Astrocyte (in vitro differentiated cells and primary cell): Measurements from ENCODE around the gene FAM167B. TPM values are rescaled to one million over a fixed set of nuclear protein-coding genes. Genes with fewer than 3 reads are reported as not detected.
A peak's percentile ranks its signal among the peaks of the same experiment; 100 is the strongest.

Source experiments
- DNase-seq: peaks from one replicate; pipeline ENCODE4 v3.0.0-alpha.2; 2010; ENCODE audit warnings: low read depth
- FAIRE-seq: peaks from 2 replicates; lab custom pipeline; 2011; peaks lifted over from hg19 to GRCh38; lab: Jason Lieb, UNC
- H2AFZ ChIP-seq: 2 replicates; pipeline ENCODE4 v1.6.0; 2012; ENCODE audit warnings: low read depth, low read length, inconsistent platforms
- H3K27ac ChIP-seq: 2 replicates; pipeline ENCODE4 v1.5.1; 2011; ENCODE audit warnings: low read depth, low read length, inconsistent platforms
- H3K27me3 ChIP-seq: 2 replicates; pipeline ENCODE4 v1.6.0; 2011; ENCODE audit warnings: low read length, inconsistent platforms; ENCODE audit not compliant: insufficient read depth
- H3K36me3 ChIP-seq: 2 replicates; pipeline ENCODE4 v1.5.1; 2011; ENCODE audit warnings: low read length, inconsistent platforms; ENCODE audit not compliant: insufficient read depth
- H3K4me1 ChIP-seq: 2 replicates; pipeline ENCODE4 v1.5.1; 2011; ENCODE audit warnings: low read length, inconsistent platforms; ENCODE audit not compliant: insufficient read depth
- H3K4me2 ChIP-seq: 2 replicates; pipeline ENCODE4 v1.6.0; 2012; ENCODE audit warnings: low read length, inconsistent platforms
- H3K4me3 ChIP-seq: 2 replicates; pipeline ENCODE4 v1.5.1; 2011; ENCODE audit warnings: low read depth, mild to moderate bottlenecking, low read length, inconsistent platforms; ENCODE audit not compliant: insufficient read depth
- H3K79me2 ChIP-seq: 2 replicates; pipeline ENCODE4 v1.6.0; 2012; ENCODE audit warnings: mild to moderate bottlenecking, low read length, inconsistent platforms; ENCODE audit not compliant: insufficient read depth
- H3K9ac ChIP-seq: 2 replicates; pipeline ENCODE4 v1.6.0; 2012; ENCODE audit warnings: mild to moderate bottlenecking, low read length, inconsistent platforms
- H3K9me3 ChIP-seq: 2 replicates; pipeline ENCODE4 v1.5.1; 2012; ENCODE audit warnings: low read depth, mild to moderate bottlenecking, low read length, inconsistent platforms; ENCODE audit not compliant: insufficient read depth
- H4K20me1 ChIP-seq: 2 replicates; pipeline ENCODE4 v1.6.0; 2012; ENCODE audit warnings: low read length, inconsistent platforms; ENCODE audit not compliant: insufficient read depth
- H3K27ac Mint-ChIP-seq: one replicate; pipeline ENCODE4 v1.8.0; 2021; ENCODE audit warnings: mild to moderate bottlenecking, mixed read lengths; ENCODE audit not compliant: unreplicated experiment
- H3K27me3 Mint-ChIP-seq: one replicate; pipeline ENCODE4 v1.8.0; 2021; ENCODE audit warnings: low read depth, mixed read lengths; ENCODE audit not compliant: unreplicated experiment
- H3K36me3 Mint-ChIP-seq: one replicate; pipeline ENCODE4 v1.8.0; 2021; ENCODE audit warnings: low read depth, mixed read lengths; ENCODE audit not compliant: unreplicated experiment
- H3K4me1 Mint-ChIP-seq: one replicate; pipeline ENCODE4 v1.8.0; 2021; ENCODE audit warnings: low read depth, mixed read lengths; ENCODE audit not compliant: unreplicated experiment
- H3K4me3 Mint-ChIP-seq: one replicate; pipeline ENCODE4 v1.8.0; 2021; ENCODE audit warnings: mild to moderate bottlenecking, moderate library complexity, mixed read lengths; ENCODE audit not compliant: unreplicated experiment
- H3K9me3 Mint-ChIP-seq: one replicate; pipeline ENCODE4 v1.8.0; 2021; ENCODE audit warnings: mild to moderate bottlenecking, mixed read lengths; ENCODE audit not compliant: unreplicated experiment
- CTCF ChIP-seq: IDR thresholded peaks from 2 replicates; pipeline ENCODE4 v1.5.1; 2011; ENCODE audit warnings: low read depth, mild to moderate bottlenecking, inconsistent platforms, low read length, moderate library complexity; ENCODE audit not compliant: insufficient read depth
- EZH2 ChIP-seq: IDR thresholded peaks from 2 replicates; pipeline ENCODE4 v1.6.1; 2012; ENCODE audit warnings: mild to moderate bottlenecking, low read length, inconsistent platforms; ENCODE audit not compliant: insufficient read depth
- total RNA-seq: library from RNA; stranded (reverse); gene quantifications from 2 replicates; pipeline ENCODE4 v1.2.1, GENCODE V29; 2021

The FAM167B gene
- total RNA-seq, 1 donor from 2014 or later = 0.64 TPM

DNA sequence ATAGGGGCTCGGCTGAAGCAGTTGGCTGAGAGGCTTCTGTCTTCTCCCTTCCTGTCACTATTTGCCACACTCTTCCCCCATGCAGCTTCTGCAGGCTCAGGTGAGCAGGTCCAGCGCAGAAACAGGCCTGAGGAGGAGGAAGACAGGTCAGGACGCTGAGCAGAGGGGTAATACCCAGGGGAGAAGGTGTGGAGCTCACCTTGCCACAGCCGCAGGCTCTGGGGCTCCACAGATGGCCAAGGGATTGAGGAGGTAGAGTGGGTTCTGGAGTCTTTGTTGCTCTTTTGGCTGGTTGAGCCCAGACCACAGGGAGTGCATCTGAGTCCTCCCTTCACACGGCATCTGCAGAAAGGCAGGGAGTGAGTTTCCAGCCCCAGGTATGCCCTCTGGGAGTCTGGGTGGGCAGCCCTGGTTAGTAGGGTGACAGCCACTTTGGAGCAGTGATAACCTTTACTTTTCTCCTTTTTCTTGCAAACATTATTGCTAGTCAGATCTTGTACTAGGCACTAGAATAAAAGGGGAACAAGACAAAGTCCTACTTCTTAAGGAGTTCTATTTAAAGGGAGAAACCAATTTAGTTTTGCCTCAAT lies 15.1 kb upstream of the FAM167B start:
- H3K4me1 Mint-ChIP-seq = peaks cover 7% of the 10 kb centered on the region
- no peaks in the 10 kb centered on the region for H3K27me3 Mint-ChIP-seq
- peaks cover 7% of the 10 kb centered on the region for H4K20me1 ChIP-seq
- H2AFZ ChIP-seq = no peak overlapping the region
- peaks cover 12% of the 10 kb centered on the region for H3K4me1 ChIP-seq
- H3K79me2 ChIP-seq = no peaks in the 10 kb centered on the region
- DNase-seq (no peak), FAIRE-seq (no peak)
- H3K4me3 Mint-ChIP-seq = no peak overlapping the region
- no peak for TF ChIP-seq EZH2
- no peak for TF ChIP-seq CTCF
- H3K36me3 Mint-ChIP-seq = peaks cover 22% of the 10 kb centered on the region
- no peaks in the 10 kb centered on the region for H3K9me3 Mint-ChIP-seq
- peaks cover 27% of the 10 kb centered on the region for H3K36me3 ChIP-seq
- no peak overlapping the region for H3K27ac Mint-ChIP-seq
- H3K27me3 ChIP-seq = no peaks in the 10 kb centered on the region
- H3K9me3 ChIP-seq = no peaks in the 10 kb centered on the region
- H3K9ac ChIP-seq = no peak overlapping the region
- no peak overlapping the region for H3K4me2 ChIP-seq
- no peak overlapping the region for H3K4me3 ChIP-seq
- H3K27ac ChIP-seq = no peak overlapping the region

DNA sequence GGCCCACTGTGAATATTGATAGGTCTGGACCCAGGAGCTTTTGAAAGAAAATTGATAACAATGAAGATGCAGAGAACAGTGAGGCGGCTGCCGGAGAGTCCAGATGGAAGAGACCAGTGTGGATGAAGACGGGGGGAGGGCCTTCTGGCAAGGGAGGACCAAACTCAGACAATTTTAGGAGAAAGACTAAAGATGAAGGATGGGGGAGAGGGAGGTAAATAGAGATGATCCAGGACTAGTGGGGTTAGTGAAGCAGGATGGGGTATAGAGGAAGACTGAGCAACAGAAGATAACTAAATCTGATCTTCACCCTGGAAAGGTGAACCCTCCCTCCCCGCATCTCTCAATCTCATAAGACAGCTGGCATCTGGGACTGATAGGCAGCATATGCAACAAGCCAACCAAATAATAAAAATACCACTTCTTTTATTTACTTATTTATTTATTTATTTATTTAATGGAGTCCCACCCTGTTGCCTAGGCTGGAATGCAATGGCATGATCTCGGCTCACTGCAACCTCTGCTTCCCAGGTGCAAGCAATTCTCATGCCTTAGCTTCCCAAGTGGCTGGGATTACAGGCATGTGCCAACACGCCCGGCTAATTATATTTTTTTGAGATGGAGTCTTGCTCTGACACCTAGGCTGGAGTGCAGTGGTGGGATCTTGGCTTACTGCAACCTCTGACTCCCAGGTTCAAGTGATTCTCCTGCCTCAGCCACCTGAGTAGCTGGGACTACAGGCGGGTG lies 14.3 kb upstream of the FAM167B start:
- Histone ChIP-seq H3K9me3 (no peaks in the 10 kb centered on the region), H3K9ac (no peak overlapping the region), H4K20me1 (peaks cover 6% of the 10 kb centered on the region), H2AFZ (no peak overlapping the region), H3K4me1 (peaks cover 12% of the 10 kb centered on the region), H3K27ac (no peak overlapping the region), H3K27me3 (no peaks in the 10 kb centered on the region), H3K79me2 (no peaks in the 10 kb centered on the region), H3K36me3 (peaks cover 22% of the 10 kb centered on the region), H3K4me3 (no peak overlapping the region), H3K4me2 (no peak overlapping the region)
- Mint-ChIP-seq H3K27ac (peak overlapping the region; percentile 36), H3K9me3 (no peaks in the 10 kb centered on the region), H3K4me1 (peaks cover 7% of the 10 kb centered on the region), H3K27me3 (no peaks in the 10 kb centered on the region), H3K4me3 (no peak overlapping the region), H3K36me3 (peaks cover 21% of the 10 kb centered on the region)
- FAIRE-seq (no peak), DNase-seq (no peak)
- TF ChIP-seq EZH2 = no peak

GRCh38 chr1:32234792-32235191 lies 12.2 kb upstream of the FAM167B start:
- H3K36me3 ChIP-seq = peaks cover 11% of the 10 kb centered on the region
- H3K9me3 ChIP-seq = no peaks in the 10 kb centered on the region
- H3K4me1 Mint-ChIP-seq = peaks cover 7% of the 10 kb centered on the region
- no peak overlapping the region for H3K4me3 Mint-ChIP-seq
- no peak overlapping the region for H3K4me2 ChIP-seq
- DNase-seq = no peak
- no peaks in the 10 kb centered on the region for H4K20me1 ChIP-seq
- no peak overlapping the region for H3K27ac Mint-ChIP-seq
- H3K4me1 ChIP-seq = peaks cover 12% of the 10 kb centered on the region
- FAIRE-seq = no peak
- peak overlapping the region; percentile 91 for H3K27ac ChIP-seq
- no peaks in the 10 kb centered on the region for H3K27me3 ChIP-seq
- no peaks in the 10 kb centered on the region for H3K27me3 Mint-ChIP-seq
- H3K9me3 Mint-ChIP-seq = no peaks in the 10 kb centered on the region
- TF ChIP-seq EZH2 (no peak), CTCF (no peak)
- H3K36me3 Mint-ChIP-seq = peaks cover 8% of the 10 kb centered on the region
- no peaks in the 10 kb centered on the region for H3K79me2 ChIP-seq
- no peak overlapping the region for H2AFZ ChIP-seq
- peak overlapping the region; percentile 70 for H3K9ac ChIP-seq
- H3K4me3 ChIP-seq = no peak overlapping the region
